NB4 (cell line): Measurements from ENCODE around the gene LPCAT1.

Experiments
- DNase-seq: peaks from one replicate; pipeline ENCODE4 v3.0.0; 2010; ENCODE audit warnings: low read depth
- H3K4me3 ChIP-seq: one replicate; pipeline ENCODE4 v1.5.1; 2011; ENCODE audit warnings: mild to moderate bottlenecking, low read depth, low read length, moderate library complexity
- MYC ChIP-seq: IDR thresholded peaks from 2 replicates; pipeline ENCODE4 v1.6.1; 2011; ENCODE audit warnings: low read depth, low read length
- POLR2A ChIP-seq: IDR thresholded peaks from 2 replicates; pipeline ENCODE4 v1.6.1; 2011; ENCODE audit warnings: mild to moderate bottlenecking; ENCODE audit not compliant: insufficient read length; ENCODE audit errors: extremely low read depth
- TF ChIP-seq, protein P1 (sequence below): IDR thresholded peaks from 2 replicates; pipeline ENCODE4 v1.6.1; 2011; ENCODE audit warnings: low read depth, low read length
- TF ChIP-seq, protein P2 (sequence below): IDR thresholded peaks from one replicate; pipeline ENCODE4 v1.5.1; 2012; ENCODE audit warnings: low read depth, low read length

The LPCAT1 gene

DNA sequence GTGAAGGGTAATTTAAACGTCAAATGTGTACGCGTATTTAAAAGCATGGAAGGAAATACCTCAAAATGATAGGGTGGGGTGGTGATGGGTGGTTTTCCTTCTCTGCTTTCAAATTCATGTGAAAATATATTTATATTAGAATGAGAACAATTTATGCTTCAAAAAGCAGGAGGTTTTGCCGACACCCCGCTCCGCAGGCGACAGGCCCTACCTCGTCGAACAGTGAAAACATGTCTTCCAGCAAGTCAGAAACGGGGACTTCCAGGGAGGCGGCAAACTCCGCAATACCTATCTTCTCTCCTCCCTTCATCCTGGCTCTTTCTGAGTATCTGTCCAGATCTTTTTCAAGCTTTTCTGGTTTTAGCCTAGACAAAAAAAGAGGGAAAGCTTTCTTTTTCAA, 50.0 kb downstream of the LPCAT1 start:
- DNase-seq, result no peak
- TF ChIP-seq MYC, result no peak
- TF ChIP-seq, protein P1, sequence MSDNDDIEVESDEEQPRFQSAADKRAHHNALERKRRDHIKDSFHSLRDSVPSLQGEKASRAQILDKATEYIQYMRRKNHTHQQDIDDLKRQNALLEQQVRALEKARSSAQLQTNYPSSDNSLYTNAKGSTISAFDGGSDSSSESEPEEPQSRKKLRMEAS, result no peak
- H3K4me3 ChIP-seq, result no peak overlapping the region

DNA sequence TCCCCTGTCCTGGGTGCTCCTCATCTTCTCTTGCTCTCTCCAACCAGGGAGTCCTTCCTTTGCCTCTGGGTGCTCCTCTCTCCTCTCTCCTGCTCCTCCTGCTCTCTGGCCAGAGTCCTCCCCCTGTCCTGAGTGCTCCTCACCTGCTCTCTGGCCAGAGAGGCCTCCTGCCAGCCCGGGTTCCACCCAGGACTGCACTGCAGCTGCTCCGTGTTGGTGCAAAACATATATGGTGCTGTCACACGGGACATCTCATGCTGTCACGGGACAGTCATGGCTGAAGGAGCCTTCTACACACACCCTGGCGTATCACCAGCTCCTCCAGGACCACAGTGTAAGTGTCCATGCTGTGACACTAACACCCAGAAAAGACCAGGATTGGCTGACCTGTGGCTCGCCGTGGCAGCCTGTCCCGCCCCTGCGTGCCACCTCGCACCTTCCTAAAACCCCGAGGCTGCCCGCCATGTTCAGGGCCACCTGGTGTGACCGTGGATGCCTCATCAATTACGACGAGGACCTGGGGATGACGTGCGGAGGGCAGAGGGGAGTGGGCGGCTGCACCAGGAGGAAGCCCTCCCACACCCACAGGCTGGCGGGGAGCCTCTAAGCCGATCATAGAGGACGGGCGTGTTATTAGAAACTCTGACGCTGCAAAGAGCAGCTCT, 50.7 kb downstream of the LPCAT1 start:
- TF ChIP-seq, protein P1, result no peak
- TF ChIP-seq MYC, result no peak
- no peak overlapping the region for H3K4me3 ChIP-seq
- DNase-seq, result no peak

DNA sequence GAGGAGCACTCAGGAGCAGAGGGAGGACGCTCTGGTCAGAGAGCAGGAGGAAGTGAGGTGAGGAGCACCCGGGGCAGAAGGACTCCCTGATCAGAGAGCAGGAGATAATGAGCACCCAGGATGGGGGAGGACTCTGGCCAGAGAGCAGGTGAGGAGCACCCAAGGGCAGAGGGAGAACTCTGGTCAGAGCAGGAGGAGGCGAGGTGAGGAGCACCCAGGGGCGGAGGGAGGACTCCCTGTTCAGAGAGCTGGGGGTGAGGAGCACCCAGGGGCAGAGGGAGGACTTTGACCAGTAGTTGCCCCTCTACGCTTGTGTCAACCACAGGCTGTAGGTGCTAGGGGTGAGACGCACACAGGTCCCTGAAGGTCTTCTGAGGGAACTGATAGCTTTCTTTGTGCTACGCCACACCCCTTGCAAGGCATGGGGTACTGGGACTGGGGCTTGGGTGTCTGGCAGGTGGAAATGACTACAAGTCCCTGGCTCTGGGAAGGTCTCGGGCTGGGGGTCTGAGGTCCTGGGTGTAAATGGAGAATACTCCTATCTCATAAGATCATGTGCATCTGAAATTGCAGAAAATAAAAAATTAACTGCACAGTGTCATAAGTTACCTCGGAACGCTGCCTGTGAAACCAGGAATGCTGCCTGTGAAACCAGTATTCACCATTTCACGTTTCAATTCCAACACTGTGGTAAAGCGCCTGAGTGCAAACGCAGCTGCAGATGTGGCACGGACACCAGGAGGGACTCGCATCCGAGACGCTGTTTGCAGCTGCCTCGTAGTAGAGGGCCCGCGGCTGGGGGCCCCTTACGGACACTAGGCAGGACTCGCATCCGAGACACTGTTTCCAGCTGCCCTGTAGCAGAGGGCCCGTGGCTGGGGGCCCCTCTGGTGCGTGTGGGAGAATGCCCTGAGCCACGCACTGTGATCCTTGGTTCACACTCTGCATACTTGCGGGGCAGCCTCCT, 51.5 kb downstream of the LPCAT1 start:
- H3K4me3 ChIP-seq, result no peak overlapping the region
- TF ChIP-seq, protein P1, result no peak
- TF ChIP-seq, protein P2, sequence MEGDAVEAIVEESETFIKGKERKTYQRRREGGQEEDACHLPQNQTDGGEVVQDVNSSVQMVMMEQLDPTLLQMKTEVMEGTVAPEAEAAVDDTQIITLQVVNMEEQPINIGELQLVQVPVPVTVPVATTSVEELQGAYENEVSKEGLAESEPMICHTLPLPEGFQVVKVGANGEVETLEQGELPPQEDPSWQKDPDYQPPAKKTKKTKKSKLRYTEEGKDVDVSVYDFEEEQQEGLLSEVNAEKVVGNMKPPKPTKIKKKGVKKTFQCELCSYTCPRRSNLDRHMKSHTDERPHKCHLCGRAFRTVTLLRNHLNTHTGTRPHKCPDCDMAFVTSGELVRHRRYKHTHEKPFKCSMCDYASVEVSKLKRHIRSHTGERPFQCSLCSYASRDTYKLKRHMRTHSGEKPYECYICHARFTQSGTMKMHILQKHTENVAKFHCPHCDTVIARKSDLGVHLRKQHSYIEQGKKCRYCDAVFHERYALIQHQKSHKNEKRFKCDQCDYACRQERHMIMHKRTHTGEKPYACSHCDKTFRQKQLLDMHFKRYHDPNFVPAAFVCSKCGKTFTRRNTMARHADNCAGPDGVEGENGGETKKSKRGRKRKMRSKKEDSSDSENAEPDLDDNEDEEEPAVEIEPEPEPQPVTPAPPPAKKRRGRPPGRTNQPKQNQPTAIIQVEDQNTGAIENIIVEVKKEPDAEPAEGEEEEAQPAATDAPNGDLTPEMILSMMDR, result no peak
- TF ChIP-seq MYC, result no peak
- no peak for TF ChIP-seq POLR2A
- DNase-seq, result no peak

DNA sequence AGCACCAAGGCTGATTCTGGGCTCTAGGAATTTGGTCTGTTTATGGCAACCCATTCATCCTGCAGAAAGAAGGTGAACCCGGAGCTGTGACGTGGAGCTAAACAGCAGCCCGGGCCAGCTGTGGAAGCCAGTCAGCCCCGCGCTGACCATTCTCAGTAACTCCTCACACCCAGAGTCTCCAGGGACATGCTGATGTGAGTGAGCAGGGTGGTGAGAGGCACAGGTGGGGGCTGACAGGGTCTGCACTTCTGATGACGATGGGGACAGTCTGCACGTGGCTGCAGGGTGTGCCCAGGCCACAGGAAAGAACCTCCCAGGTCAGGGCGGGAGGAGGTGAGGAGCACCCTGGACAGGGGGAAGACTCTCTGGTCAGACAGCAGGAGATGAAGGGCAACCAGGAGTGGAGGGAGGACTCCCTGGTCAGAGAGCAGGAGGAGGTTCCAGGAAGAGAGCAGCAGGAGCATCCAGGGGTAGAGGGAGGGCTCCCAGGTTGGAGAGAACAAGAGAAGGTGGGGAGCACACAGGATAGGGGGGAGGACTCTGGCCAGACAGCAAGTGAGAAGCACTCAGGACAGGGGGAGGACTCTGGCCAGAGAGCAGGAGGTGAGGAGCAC, 52.4 kb downstream of the LPCAT1 start:
- DNase-seq, result no peak
- no peak overlapping the region for H3K4me3 ChIP-seq
- TF ChIP-seq MYC (no peak), POLR2A (no peak)
- TF ChIP-seq, protein P1, result no peak
- TF ChIP-seq, protein P2, result no peak

DNA sequence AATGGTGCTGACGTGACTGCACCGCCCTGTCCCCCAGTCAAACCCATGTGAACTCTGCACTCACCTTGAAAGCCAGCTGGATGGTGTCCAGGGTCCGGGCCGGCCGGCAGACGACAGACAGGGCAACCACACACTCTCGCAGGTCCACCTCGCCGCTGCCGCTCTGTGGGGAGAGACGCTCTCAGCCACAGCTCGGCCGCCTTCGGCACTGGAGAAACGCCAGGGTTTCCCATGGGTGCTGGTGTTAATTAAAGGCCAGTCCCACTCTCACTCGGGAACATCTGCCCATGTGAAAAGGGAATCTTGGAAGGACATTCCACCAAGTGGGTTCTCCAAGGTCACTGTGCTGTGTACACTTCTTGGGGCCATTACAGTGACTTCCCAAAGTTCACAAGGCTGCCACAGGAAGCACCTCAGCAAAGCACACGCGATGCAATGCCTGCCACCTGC, 53.0 kb downstream of the LPCAT1 start:
- no peak for DNase-seq
- no peak for TF ChIP-seq MYC
- TF ChIP-seq, protein P1, result no peak
- TF ChIP-seq, protein P2, result no peak
- TF ChIP-seq POLR2A, result no peak
- H3K4me3 ChIP-seq, result no peak overlapping the region

DNA sequence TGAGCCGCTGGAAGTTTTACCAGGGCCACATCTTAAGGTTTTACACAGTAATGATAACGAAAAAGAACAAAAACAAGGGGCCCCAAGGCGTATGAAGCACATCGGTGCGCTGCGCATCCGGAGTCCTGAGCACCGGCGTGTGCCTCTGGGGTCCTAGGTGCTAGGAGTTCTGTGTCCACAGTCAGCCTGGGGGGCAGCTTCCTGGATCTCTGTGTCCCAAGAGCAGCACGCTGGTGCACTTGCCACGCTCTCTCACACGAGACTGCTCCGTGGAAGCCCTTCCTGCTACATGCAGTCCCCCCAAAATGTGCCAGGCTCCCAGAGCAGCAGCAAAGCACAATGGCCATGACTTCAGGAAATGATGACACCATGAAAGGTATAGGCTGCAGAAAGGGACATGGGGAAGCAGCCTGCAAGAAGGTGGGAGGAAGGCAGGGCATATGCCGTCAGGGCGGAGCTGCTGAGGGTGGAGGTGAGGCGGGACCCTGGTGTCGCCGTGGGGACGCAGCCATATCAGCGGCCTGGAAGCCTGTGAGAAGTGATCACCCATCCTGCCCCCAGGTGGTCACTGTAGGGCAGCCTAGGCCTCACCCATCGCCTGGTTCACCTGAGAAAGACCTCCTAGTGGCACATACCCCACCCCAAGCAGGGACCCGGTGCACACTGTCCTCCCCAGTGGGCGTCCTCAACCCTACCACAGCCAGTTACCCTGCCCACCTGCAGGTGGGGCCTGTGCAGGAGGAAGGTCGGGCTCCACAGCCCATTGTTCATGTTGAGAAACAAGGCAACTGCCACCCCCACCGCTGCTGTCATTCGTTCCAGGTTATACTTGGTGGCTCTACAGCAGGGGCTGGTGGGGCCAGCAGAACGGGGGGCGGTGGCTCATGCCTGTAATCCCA, 54.9 kb downstream of the LPCAT1 start:
- no peak overlapping the region for H3K4me3 ChIP-seq
- DNase-seq, result no peak
- no peak for TF ChIP-seq MYC
- TF ChIP-seq POLR2A, result no peak
- TF ChIP-seq, protein P2, result no peak
- TF ChIP-seq, protein P1, result no peak
